HG03439 (cell line): ENCODE data around the gene ATP4B.

Source experiments
- ATAC-seq: cut with Tn5 transposase; IDR thresholded peaks from one replicate; pipeline ENCODE4 v1.9.1; 2021; ENCODE audit warnings: mild to moderate bottlenecking, moderate library complexity; ENCODE audit not compliant: unreplicated experiment

ATP4B gene

GRCh38 chr13:113657851-113658741 lies at the start of gene ATP4B:
Gene ATP4B, minus strand, starts transcription at chr13:113658198. Its CDS starts 54 bp downstream, at chr13:113658144.
- ATAC-seq = no peak

GRCh38 chr13:113672002-113672651 lies 14.1 kb upstream of the ATP4B start:
- ATAC-seq = no peak

GRCh38 chr13:113671066-113672001 lies 13.3 kb upstream of the ATP4B start:
- ATAC-seq = no peak

- ATAC-seq = no peak
Measured at GRCh38 chr13:113670541-113670940, 12.5 kb upstream of the ATP4B start.

- no peak for ATAC-seq
Measured at GRCh38 chr13:113669755-113670341, 11.8 kb upstream of the ATP4B start.

- no peak for ATAC-seq
Measured at GRCh38 chr13:113669231-113669754, 11.3 kb upstream of the ATP4B start.

- no peak for ATAC-seq
Measured at GRCh38 chr13:113668491-113668971, 10.5 kb upstream of the ATP4B start.

- no peak for ATAC-seq
Measured at GRCh38 chr13:113667771-113668490, 9.9 kb upstream of the ATP4B start.

GRCh38 chr13:113666951-113667701 lies 9.1 kb upstream of the ATP4B start, which contains the start of gene GRK1:
Gene GRK1, plus strand, starts transcription at chr13:113667219. Its CDS starts 168 bp downstream, at chr13:113667387.
- no peak for ATAC-seq

GRCh38 chr13:113666329-113666670 lies 8.3 kb upstream of the ATP4B start:
- ATAC-seq = no peak

- no peak for ATAC-seq
Measured at GRCh38 chr13:113665597-113666328, 7.8 kb upstream of the ATP4B start.

GRCh38 chr13:113664751-113665596 lies 7.0 kb upstream of the ATP4B start:
- ATAC-seq = no peak

- ATAC-seq = no peak
Measured at GRCh38 chr13:113663934-113664333, 5.9 kb upstream of the ATP4B start.

GRCh38 chr13:113661509-113661908 lies 3.5 kb upstream of the ATP4B start:
- ATAC-seq = no peak

- no peak for ATAC-seq
Measured at GRCh38 chr13:113660066-113660465, 2.1 kb upstream of the ATP4B start.

GRCh38 chr13:113659337-113659736 lies 1.3 kb upstream of the ATP4B start:
- ATAC-seq = no peak

- no peak for ATAC-seq
Measured at GRCh38 chr13:113658836-113659235, 838 bp upstream of the ATP4B start.
